Cardiac septum (tissue), 1 donor: ENCODE data around the gene USH2A. TPM values are rescaled to one million over a fixed set of nuclear protein-coding genes. Genes with fewer than 3 reads are reported as not detected.

Experiments used
- DNase-seq: peaks from one replicate; pipeline ENCODE4 v3.0.0-alpha.2; 2020; ENCODE audit warnings: low spot score
- intact Hi-C: fragments of 100-400 bp; cut with DNase I; formaldehyde crosslinking; loops from one replicate; pipeline ENCODE4 v1.14.0; 2022
- total RNA-seq: library from RNA; stranded (reverse); fragmentation: NEBNext Ultra II Directional; extraction: Animal tissue kit (Norgen Biotek cat#: 25700); gene quantifications from one replicate; pipeline ENCODE4 v1.2.1, GENCODE V29; 2021
- donor health status: DM: no; HTN: no; CAD: no.

The USH2A gene
- total RNA-seq, 1 donor from 2014 or later = 3.6 TPM

- no peak for DNase-seq
- intact Hi-C loops = no loop called here
These were observed 654.9 kb downstream of the USH2A start for GRCh38 chr1:215768303-215768702.

- DNase-seq = no peak
- intact Hi-C loops = no loop called here
These were observed 655.5 kb downstream of the USH2A start for GRCh38 chr1:215767761-215768160.

GRCh38 chr1:215766521-215766920 is 656.7 kb downstream of the USH2A start:
- no peak for DNase-seq
- intact Hi-C loops = no loop called here

GRCh38 chr1:215765833-215766232 is 657.4 kb downstream of the USH2A start:
- intact Hi-C loops = no loop called here

GRCh38 chr1:215761446-215761845 is 661.8 kb downstream of the USH2A start:
- DNase-seq = no peak
- intact Hi-C loops = no loop called here

More at GRCh38 chr1:215765833-215766232, 657.4 kb downstream of the USH2A start:
- DNase-seq = no peak

- intact Hi-C loops = no loop called here
- no peak for DNase-seq
These were observed 669.1 kb downstream of the USH2A start for GRCh38 chr1:215754112-215754511.

GRCh38 chr1:215749414-215749813 is 673.8 kb downstream of the USH2A start:
- intact Hi-C loops = no loop called here
- DNase-seq = no peak

- no peak for DNase-seq
- intact Hi-C loops = no loop called here
These were observed 674.8 kb downstream of the USH2A start for GRCh38 chr1:215748431-215748830.

- intact Hi-C loops = no loop called here
- DNase-seq = no peak
These were observed 678.8 kb downstream of the USH2A start for GRCh38 chr1:215744419-215744818.

GRCh38 chr1:215739025-215739424 is 684.2 kb downstream of the USH2A start:
- intact Hi-C loops = no loop called here

GRCh38 chr1:215731699-215732098 is 691.5 kb downstream of the USH2A start:
- no peak for DNase-seq
- intact Hi-C loops = no loop called here

More at GRCh38 chr1:215739025-215739424, 684.2 kb downstream of the USH2A start:
- no peak for DNase-seq

- no peak for DNase-seq
- intact Hi-C loops = no loop called here
These were observed 692.6 kb downstream of the USH2A start for GRCh38 chr1:215730600-215730999.

GRCh38 chr1:215728169-215728568 is 695.1 kb downstream of the USH2A start:
- intact Hi-C loops = no loop called here
- DNase-seq = no peak

GRCh38 chr1:215720126-215720525 is 703.1 kb downstream of the USH2A start:
- intact Hi-C loops = no loop called here
- DNase-seq = no peak

- no peak for DNase-seq
- intact Hi-C loops = no loop called here
These were observed 703.7 kb downstream of the USH2A start for GRCh38 chr1:215719552-215719951.

- DNase-seq = no peak
- intact Hi-C loops = no loop called here
These were observed 704.5 kb downstream of the USH2A start for GRCh38 chr1:215718575-215719287.

GRCh38 chr1:215717677-215718426 is 705.4 kb downstream of the USH2A start:
- DNase-seq = no peak
- intact Hi-C loops = no loop called here

GRCh38 chr1:215710899-215711225 is 712.4 kb downstream of the USH2A start:
- intact Hi-C loops = no loop called here
- no peak for DNase-seq

GRCh38 chr1:215710036-215710898 is 713.0 kb downstream of the USH2A start:
- DNase-seq = no peak
- intact Hi-C loops = no loop called here

GRCh38 chr1:215704089-215704860 is 719.0 kb downstream of the USH2A start:
- intact Hi-C loops = no loop called here
- no peak for DNase-seq
